Suprapubic skin (tissue), 3 donors: ENCODE measurements around the gene ERFL.

Experiments used
- CTCF ChIP-seq, 2 donors: fragments of 200-600 bp in 1 of 2; fragments of 450-650 bp in 1 of 2; sonication (generic) in 1 of 2; IDR thresholded peaks; one replicate each; pipeline ENCODE4 v1.5.1; 2016 to 2019; ENCODE audit warnings: antibody characterized with exemption in 2 of 2, mild to moderate bottlenecking in 1 of 2, moderate library complexity in 1 of 2
- POLR2A ChIP-seq, 2 donors: fragments of 450-650 bp; IDR thresholded peaks; one replicate each; pipeline ENCODE4 v1.6.1; 2017; ENCODE audit warnings: antibody characterized with exemption in 2 of 2, mild to moderate bottlenecking in 2 of 2, moderate library complexity in 2 of 2

GRCh38 chr19:41955521-41955920 is 27.3 kb upstream of the ERFL start:
- no peak for TF ChIP-seq POLR2A (IDR thresholded peaks at IDR 0.05)
- TF ChIP-seq CTCF (IDR thresholded peaks at IDR 0.05): no peak
